Astrocyte of the cerebellum (primary cell): ENCODE measurements around the gene PIP5K1B.

Experiments
- DNase-seq: peaks from one replicate; pipeline ENCODE4 v3.0.0-alpha.2; 2011; ENCODE audit warnings: low read depth
- H3K4me3 ChIP-seq: 2 replicates; pipeline ENCODE4 v1.5.1; 2011; ENCODE audit warnings: mild to moderate bottlenecking, low read depth, low read length, moderate library complexity
- CTCF ChIP-seq: IDR thresholded peaks from 2 replicates; pipeline ENCODE4 v1.5.1; 2012; ENCODE audit warnings: low read length, low read depth, moderate library complexity, mild to moderate bottlenecking; ENCODE audit errors: missing control alignments
- in situ Hi-C: cut with HindIII; loops from 2 replicates; pipeline ENCODE4 v1.10.0; 2017; ENCODE audit warnings: low sequenced_read_pairs

Gene PIP5K1B

DNA sequence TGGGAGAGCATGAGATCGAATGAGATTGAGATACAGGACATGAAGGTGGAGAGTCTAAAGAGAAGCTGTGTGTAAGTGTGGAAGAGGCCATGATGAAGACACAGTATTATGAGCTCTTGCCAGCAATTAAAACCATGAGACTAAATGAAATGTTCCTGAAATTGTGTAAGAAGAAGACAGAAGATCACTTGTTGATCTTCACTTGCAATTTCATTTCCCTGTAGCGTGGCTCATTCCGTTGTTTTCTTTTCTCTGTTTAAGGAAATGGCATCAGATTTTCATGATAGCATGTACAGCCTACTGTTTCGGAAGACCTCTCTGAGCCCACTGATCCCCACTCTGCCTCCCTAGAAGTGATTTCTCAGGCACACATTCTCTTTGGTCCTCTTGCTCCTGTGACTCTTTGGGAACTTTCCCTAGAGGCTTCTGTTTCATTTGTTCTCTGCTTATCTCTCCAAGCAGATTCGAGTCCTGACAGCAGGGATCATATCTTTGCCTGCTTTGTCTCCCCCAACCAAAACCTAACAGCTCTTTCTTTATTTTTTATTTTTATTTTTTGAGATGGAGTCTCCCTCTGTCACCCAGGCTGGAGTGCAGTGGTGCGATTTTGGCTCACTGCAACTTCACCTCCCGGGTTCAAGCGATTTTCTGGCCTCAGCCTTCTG lies 16.8 kb downstream of the PIP5K1B start:
- in situ Hi-C loops, result no loop called here
- TF ChIP-seq CTCF, result no peak
- no peak overlapping the region for H3K4me3 ChIP-seq
- DNase-seq, result no peak

DNA sequence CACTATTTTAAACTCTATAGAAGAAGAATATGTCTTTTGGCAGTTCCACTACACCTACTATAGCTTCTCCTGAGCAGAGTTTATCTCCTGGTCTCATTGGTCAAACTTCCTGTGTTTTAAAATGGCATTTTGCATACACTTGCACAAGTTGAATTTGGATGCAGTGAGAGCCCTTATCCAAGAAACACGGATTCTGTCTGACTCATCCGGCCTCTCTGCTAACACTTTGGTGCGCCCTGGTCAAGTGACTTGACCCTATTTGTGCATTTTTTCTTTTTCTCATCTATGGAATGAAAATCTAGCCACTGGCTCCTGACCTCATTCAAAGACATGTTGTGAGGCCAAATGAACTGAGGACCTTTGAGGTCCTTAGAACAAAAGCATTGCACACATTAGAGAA lies 20.0 kb downstream of the PIP5K1B start:
- no peak for DNase-seq
- in situ Hi-C loops, result no loop called here
- no peak for TF ChIP-seq CTCF
- H3K4me3 ChIP-seq, result no peak overlapping the region

- no peak for DNase-seq
- no peak overlapping the region for H3K4me3 ChIP-seq
- TF ChIP-seq CTCF, result no peak
- in situ Hi-C loops, result no loop called here
These were observed 21.4 kb downstream of the PIP5K1B start for GRCh38 chr9:68726489-68726888.

DNA sequence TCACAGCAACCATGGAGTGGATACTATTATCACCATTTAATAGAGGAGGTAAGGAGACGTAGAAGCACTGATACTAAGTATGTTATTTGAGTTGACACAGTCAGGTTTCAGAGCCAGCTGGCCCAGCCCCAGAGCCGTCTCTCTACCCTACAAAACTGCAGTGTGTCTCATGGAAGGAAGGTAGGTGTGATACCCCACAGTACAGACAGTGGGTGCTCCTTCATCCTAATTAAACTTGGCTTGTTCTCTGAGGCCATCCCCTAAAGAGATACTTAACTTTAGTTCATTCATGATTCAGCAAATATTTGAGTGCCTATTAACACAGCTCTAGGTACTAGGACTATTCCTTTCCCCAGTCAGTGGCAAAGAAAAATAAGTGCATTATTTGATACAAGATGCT lies 22.6 kb downstream of the PIP5K1B start:
- H3K4me3 ChIP-seq, result no peak overlapping the region
- DNase-seq, result no peak
- TF ChIP-seq CTCF, result no peak
- in situ Hi-C loops, result no loop called here

- TF ChIP-seq CTCF, result no peak
- in situ Hi-C loops, result no loop called here
- DNase-seq, result no peak
- no peak overlapping the region for H3K4me3 ChIP-seq
These were observed 23.7 kb downstream of the PIP5K1B start for GRCh38 chr9:68728731-68729130.

- H3K4me3 ChIP-seq, result no peak overlapping the region
- no peak for DNase-seq
- no peak for TF ChIP-seq CTCF
- in situ Hi-C loops, result no loop called here
These were observed 25.7 kb downstream of the PIP5K1B start for GRCh38 chr9:68730570-68731235.
